Measurements from ENCODE around the gene MRTFA.

DNA sequence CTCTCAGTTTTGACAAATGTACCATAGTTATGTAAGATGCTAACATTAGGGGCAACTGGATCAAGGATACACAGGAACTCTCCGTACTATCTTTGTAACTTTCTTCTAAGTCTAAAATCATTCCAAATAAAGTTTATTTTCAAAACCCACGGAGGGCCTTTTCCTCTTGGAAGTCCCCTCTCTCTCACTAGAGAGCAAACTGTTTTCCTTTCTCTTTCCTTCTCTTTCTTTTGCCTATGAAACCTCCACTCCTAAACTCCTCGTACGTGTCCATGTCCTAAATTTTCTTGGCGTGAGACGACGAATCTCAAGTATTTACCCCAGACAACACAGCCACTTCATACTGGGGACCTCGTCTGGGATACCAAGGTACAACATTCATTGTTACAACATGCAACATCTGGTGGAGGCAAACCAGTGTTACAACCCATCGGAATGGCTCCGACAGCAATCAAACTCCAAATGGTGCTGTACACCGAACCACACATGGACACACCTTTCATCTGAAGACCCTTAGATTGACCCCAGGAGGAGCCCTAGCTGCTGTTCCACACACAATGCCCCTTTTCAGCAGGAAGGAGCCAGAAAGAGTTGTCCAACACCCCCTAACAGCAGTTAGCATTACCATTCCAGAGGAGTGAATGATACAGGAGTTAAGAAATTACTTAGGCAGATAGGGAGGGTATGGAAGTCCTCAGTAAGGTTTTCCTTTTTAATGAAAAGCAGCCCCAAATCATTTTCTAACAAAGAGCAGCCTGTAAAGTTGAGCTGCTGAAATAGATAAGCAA, 158.0 kb downstream of the MRTFA start:
- TF ChIP-seq, protein P1, sequence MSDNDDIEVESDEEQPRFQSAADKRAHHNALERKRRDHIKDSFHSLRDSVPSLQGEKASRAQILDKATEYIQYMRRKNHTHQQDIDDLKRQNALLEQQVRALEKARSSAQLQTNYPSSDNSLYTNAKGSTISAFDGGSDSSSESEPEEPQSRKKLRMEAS (IDR thresholded peaks at IDR 0.05), result no peak
- TF ChIP-seq PHF8 (IDR thresholded peaks at IDR 0.05; ENCODE audit: borderline replicate concordance, low read depth), result no peak
- no peak for TF ChIP-seq RAD21 (conservative IDR thresholded peaks at IDR 0.05 in 1 of 2, IDR thresholded peaks at IDR 0.05 in 1 of 2)
- no peak for TF ChIP-seq CHD2 (IDR thresholded peaks at IDR 0.05; ENCODE audit: low read length, partially characterized antibody)
- no peak for TF ChIP-seq FOSL2 (IDR thresholded peaks at IDR 0.05)
- TF ChIP-seq FOSL2 (CRISPR knock-in tag; IDR thresholded peaks at IDR 0.05), result no peak
- no peak for TF ChIP-seq RFX5 (IDR thresholded peaks at IDR 0.05)
- no peak for TF ChIP-seq POLR2A (IDR thresholded peaks at IDR 0.05; ENCODE audit: low read length)
- TF ChIP-seq, protein P2, sequence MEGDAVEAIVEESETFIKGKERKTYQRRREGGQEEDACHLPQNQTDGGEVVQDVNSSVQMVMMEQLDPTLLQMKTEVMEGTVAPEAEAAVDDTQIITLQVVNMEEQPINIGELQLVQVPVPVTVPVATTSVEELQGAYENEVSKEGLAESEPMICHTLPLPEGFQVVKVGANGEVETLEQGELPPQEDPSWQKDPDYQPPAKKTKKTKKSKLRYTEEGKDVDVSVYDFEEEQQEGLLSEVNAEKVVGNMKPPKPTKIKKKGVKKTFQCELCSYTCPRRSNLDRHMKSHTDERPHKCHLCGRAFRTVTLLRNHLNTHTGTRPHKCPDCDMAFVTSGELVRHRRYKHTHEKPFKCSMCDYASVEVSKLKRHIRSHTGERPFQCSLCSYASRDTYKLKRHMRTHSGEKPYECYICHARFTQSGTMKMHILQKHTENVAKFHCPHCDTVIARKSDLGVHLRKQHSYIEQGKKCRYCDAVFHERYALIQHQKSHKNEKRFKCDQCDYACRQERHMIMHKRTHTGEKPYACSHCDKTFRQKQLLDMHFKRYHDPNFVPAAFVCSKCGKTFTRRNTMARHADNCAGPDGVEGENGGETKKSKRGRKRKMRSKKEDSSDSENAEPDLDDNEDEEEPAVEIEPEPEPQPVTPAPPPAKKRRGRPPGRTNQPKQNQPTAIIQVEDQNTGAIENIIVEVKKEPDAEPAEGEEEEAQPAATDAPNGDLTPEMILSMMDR (IDR thresholded peaks at IDR 0.05), result no peak
- TF ChIP-seq CHD4 (IDR thresholded peaks at IDR 0.05; ENCODE audit: borderline replicate concordance), result no peak

Data from A549 (cell line).